Neuron (in vitro differentiated cells): ENCODE measurements around the gene TBC1D5.

ENCODE experiments used
- H2AFZ ChIP-seq: one replicate; pipeline ENCODE4 v1.6.1; 2013; ENCODE audit warnings: low read depth, mild to moderate bottlenecking, inconsistent platforms, low read length, moderate library complexity
- H3K27me3 ChIP-seq: one replicate; pipeline ENCODE4 v1.6.1; 2013; ENCODE audit warnings: low read length; ENCODE audit not compliant: insufficient read depth
- H3K36me3 ChIP-seq: one replicate; pipeline ENCODE4 v1.6.1; 2013; ENCODE audit warnings: low read length; ENCODE audit not compliant: insufficient read depth
- H3K4me1 ChIP-seq: one replicate; pipeline ENCODE4 v1.6.1; 2013; ENCODE audit warnings: low read length; ENCODE audit not compliant: insufficient read depth
- H3K4me3 ChIP-seq: 2 replicates; pipeline ENCODE4 v1.5.1; 2013; ENCODE audit warnings: mild to moderate bottlenecking, low read length, moderate library complexity
- H3K9me3 ChIP-seq: one replicate; pipeline ENCODE4 v1.6.1; 2013; ENCODE audit warnings: low read length

The TBC1D5 gene

DNA sequence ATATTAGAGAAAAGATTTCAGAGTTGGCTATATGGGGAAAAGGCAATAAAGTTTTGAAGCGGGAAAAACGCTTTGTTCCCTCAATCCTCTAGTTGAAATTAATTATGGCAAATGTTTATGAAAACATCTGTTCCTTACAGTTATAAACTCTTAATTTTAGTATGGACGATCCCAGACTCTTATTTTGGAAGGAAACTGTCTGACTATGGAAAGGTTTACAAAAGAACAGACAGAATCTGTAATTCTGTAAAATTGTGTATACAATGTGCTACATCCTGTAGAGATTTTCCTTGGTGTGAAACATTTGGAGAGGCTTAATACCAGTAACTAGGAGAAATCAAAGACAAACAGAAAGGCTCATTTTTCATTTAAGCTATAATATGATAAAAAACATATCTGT is 311.8 kb downstream of the TBC1D5 start:
- no peaks in the 10 kb centered on the region for H3K36me3 ChIP-seq

DNA sequence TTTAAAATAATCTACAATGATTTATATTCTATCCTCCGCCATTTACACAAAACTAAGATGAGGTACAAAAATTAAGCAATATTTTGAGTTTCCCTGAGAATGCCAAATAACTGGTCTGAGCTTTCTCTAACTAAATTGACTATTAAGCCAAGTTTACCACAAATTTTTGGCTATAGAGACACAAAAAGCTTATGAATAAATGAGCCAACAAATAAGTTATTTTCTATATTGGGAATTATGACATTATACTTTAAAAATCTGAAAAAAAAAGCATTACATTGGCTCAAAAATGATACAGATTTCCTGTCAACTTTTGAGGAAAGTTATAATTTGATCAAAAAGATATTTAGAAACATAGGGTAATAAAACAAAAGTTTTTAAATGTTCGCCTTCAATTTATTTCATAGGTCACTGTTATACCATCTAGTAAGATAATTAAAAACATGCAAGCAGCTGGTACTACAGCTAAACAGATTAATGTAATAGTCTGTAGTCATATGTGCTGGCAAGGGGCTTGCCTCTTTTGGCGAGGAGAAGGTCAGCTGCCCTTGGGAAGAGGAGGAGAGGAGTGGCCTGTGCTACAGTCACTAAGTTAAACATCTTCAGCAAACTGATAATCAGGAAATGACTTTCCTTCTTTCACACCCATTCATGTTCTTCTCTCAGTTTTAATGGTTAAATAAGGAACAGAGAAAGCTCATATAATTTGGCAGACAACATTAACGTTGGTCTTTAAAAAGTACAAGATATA is 318.5 kb downstream of the TBC1D5 start:
- no peak overlapping the region for H2AFZ ChIP-seq
- no peaks in the 10 kb centered on the region for H3K36me3 ChIP-seq
- H3K27me3 ChIP-seq = no peaks in the 10 kb centered on the region
- no peaks in the 10 kb centered on the region for H3K4me1 ChIP-seq
- no peaks in the 10 kb centered on the region for H3K9me3 ChIP-seq
- H3K4me3 ChIP-seq = no peak overlapping the region

More for the DNA sequence above, 311.8 kb downstream of the TBC1D5 start:
- H2AFZ ChIP-seq = no peak overlapping the region
- H3K4me1 ChIP-seq = peaks cover 7% of the 10 kb centered on the region
- no peaks in the 10 kb centered on the region for H3K27me3 ChIP-seq
- no peak overlapping the region for H3K4me3 ChIP-seq
- H3K9me3 ChIP-seq = no peaks in the 10 kb centered on the region

GRCh38 chr3:17422636-17423035 is 319.8 kb downstream of the TBC1D5 start:
- H3K4me1 ChIP-seq = no peaks in the 10 kb centered on the region
- no peaks in the 10 kb centered on the region for H3K36me3 ChIP-seq
- H3K27me3 ChIP-seq = no peaks in the 10 kb centered on the region
- H3K9me3 ChIP-seq = no peaks in the 10 kb centered on the region
- no peak overlapping the region for H3K4me3 ChIP-seq
- no peak overlapping the region for H2AFZ ChIP-seq

GRCh38 chr3:17420668-17421067 is 321.8 kb downstream of the TBC1D5 start:
- no peaks in the 10 kb centered on the region for H3K27me3 ChIP-seq
- H3K4me3 ChIP-seq = no peak overlapping the region

DNA sequence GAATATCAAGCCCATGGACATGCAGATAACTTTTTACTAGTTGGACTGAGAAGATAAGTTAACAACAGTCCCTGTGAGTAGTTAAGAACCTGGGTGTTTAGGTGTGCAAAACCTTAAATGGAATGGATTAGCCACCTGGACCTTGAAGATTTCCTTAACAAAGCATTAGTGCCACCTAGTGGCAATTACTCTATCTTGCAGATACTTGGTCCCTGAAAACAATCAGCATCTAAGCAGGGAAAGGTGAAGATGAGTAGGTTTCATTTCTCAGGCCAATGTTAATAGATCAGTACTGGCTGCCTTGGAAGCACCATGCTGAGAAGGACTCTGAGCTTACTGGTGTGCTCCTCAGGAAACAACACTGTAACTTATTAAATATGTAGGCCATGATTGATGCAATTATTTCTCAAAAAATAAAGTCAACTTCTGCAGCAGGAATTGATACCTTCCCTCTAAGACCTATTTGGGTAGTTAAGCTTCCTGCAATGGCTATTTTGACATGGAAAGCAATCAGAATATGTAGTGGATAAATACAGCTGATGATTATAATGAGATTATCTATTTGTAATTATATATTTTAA is 329.4 kb downstream of the TBC1D5 start:
- no peaks in the 10 kb centered on the region for H3K36me3 ChIP-seq
- H3K4me1 ChIP-seq = no peaks in the 10 kb centered on the region
- H3K9me3 ChIP-seq = peaks cover 2% of the 10 kb centered on the region
- H3K4me3 ChIP-seq = no peak overlapping the region
- H2AFZ ChIP-seq = no peak overlapping the region
- no peaks in the 10 kb centered on the region for H3K27me3 ChIP-seq

More at GRCh38 chr3:17420668-17421067, 321.8 kb downstream of the TBC1D5 start:
- Histone ChIP-seq H3K9me3 (no peaks in the 10 kb centered on the region), H3K36me3 (no peaks in the 10 kb centered on the region), H2AFZ (no peak overlapping the region), H3K4me1 (no peaks in the 10 kb centered on the region)

- Histone ChIP-seq H3K36me3 (no peaks in the 10 kb centered on the region), H3K27me3 (no peaks in the 10 kb centered on the region), H3K4me3 (no peak overlapping the region), H2AFZ (no peak overlapping the region), H3K9me3 (peaks cover 2% of the 10 kb centered on the region), H3K4me1 (no peaks in the 10 kb centered on the region)
These were observed 331.1 kb downstream of the TBC1D5 start for GRCh38 chr3:17411157-17411877.

- Histone ChIP-seq H3K36me3 (peaks cover 3% of the 10 kb centered on the region), H3K4me3 (no peak overlapping the region), H2AFZ (no peak overlapping the region), H3K27me3 (no peaks in the 10 kb centered on the region), H3K9me3 (no peaks in the 10 kb centered on the region), H3K4me1 (no peaks in the 10 kb centered on the region)
These were observed 334.9 kb downstream of the TBC1D5 start for GRCh38 chr3:17407576-17407975.

DNA sequence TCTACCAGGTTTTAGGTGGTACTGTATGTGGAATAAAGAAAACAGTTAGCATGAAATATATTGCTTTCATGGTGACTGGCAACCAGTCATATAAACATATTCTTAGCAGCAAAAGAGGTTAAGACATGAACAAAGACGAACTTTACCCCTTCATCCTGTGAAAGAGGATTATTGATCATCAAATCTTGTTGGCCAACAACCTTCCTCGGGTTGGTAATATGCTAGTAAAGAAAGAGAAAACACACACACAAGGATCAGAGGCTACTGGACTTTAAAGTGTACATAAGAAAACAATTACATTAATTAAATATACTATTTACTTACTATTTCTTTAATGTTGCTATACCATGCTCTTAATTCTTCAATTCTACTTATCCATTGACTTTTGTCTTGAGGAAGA is 337.9 kb downstream of the TBC1D5 start:
- no peak overlapping the region for H2AFZ ChIP-seq
- no peaks in the 10 kb centered on the region for H3K9me3 ChIP-seq
- H3K36me3 ChIP-seq = peaks cover 3% of the 10 kb centered on the region
- H3K4me1 ChIP-seq = no peaks in the 10 kb centered on the region
- no peak overlapping the region for H3K4me3 ChIP-seq
- H3K27me3 ChIP-seq = no peaks in the 10 kb centered on the region

DNA sequence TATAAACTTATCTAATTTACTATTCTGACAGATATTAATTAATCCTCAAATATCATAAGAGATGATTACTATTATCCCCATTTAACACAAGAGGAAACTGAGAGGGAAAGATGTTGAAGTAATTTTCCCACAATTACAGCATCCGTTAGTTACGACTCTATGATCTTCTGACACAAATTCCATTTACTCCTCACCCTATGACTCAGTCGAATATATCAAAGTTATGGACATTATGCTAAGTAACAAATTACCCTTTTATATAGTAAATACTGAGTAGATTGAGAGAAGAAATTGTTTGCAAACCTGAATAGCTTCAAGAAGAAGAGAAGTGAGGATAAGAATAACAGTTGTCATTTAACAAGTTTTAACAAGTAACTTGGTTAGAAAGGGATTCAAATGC is 340.0 kb downstream of the TBC1D5 start:
- Histone ChIP-seq H3K36me3 (peaks cover 5% of the 10 kb centered on the region), H3K27me3 (no peaks in the 10 kb centered on the region), H3K9me3 (no peaks in the 10 kb centered on the region), H2AFZ (no peak overlapping the region), H3K4me1 (no peaks in the 10 kb centered on the region), H3K4me3 (no peak overlapping the region)

GRCh38 chr3:17401912-17402311 is 340.5 kb downstream of the TBC1D5 start:
- H3K36me3 ChIP-seq = peaks cover 5% of the 10 kb centered on the region
- no peak overlapping the region for H2AFZ ChIP-seq
- H3K4me3 ChIP-seq = no peak overlapping the region
- no peaks in the 10 kb centered on the region for H3K27me3 ChIP-seq
- no peaks in the 10 kb centered on the region for H3K9me3 ChIP-seq
- H3K4me1 ChIP-seq = no peaks in the 10 kb centered on the region

DNA sequence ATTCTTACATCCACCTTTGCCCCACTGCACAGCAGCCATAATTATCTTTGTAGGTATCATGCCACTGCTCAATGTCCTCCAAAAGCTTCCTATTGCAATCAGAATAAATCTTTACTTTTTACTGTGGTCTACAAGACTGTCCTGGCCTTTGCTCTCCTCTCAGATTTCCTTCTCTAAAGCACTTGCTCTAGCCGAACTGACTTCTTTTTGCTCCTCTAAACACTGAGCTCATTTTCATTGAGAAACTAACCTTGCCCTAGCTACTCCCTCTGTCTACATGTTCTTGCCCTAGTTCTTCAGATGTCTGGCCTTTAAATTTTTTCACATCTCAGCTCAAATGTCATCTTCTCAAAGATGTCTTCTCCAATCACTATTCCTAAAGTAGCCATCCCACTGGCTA is 342.8 kb downstream of the TBC1D5 start:
- Histone ChIP-seq H3K4me1 (no peaks in the 10 kb centered on the region), H3K36me3 (peaks cover 4% of the 10 kb centered on the region), H3K9me3 (no peaks in the 10 kb centered on the region), H2AFZ (no peak overlapping the region), H3K27me3 (no peaks in the 10 kb centered on the region), H3K4me3 (no peak overlapping the region)

- Histone ChIP-seq H3K4me3 (no peak overlapping the region), H3K36me3 (peaks cover 2% of the 10 kb centered on the region), H3K4me1 (no peaks in the 10 kb centered on the region)
These were observed 343.4 kb downstream of the TBC1D5 start for GRCh38 chr3:17398959-17399551.

GRCh38 chr3:17396036-17396435 is 346.4 kb downstream of the TBC1D5 start:
- Histone ChIP-seq H2AFZ (no peak overlapping the region), H3K9me3 (peaks cover 3% of the 10 kb centered on the region), H3K4me1 (no peaks in the 10 kb centered on the region), H3K36me3 (peaks cover 2% of the 10 kb centered on the region), H3K4me3 (no peak overlapping the region), H3K27me3 (no peaks in the 10 kb centered on the region)

More at GRCh38 chr3:17398959-17399551, 343.4 kb downstream of the TBC1D5 start:
- Histone ChIP-seq H2AFZ (no peak overlapping the region), H3K9me3 (no peaks in the 10 kb centered on the region), H3K27me3 (no peaks in the 10 kb centered on the region)
